Measurements from ENCODE around the gene FOXA2.

The FOXA2 gene

GRCh38 chr20:22584522-22584921 lies at the start of gene FOXA2:
TSS of gene FOXA2 (minus strand) at chr20:22584572. CDS start at chr20:22584278, 294 bp downstream.
- DNase-seq (ENCODE audit: low spot score in 2 of 2) = no peak
- no peaks in the 10 kb centered on the region for H3K4me1 ChIP-seq
- in situ Hi-C loops (cut with MboI; ENCODE audit: low sequenced_read_pairs) = no loop called here
- H3K9me3 ChIP-seq = no peaks in the 10 kb centered on the region
- H3K36me3 ChIP-seq (replicated peaks) = no peaks in the 10 kb centered on the region
- no peaks in the 10 kb centered on the region for H3K27me3 ChIP-seq (ENCODE audit: low read depth)
- no peak within 1 kb of the TSS for H3K4me3 ChIP-seq

- in situ Hi-C loops (cut with MboI; ENCODE audit: low sequenced_read_pairs) = no loop called here
- H3K4me3 ChIP-seq = no peak overlapping the region
- no peaks in the 10 kb centered on the region for H3K4me1 ChIP-seq
- no peaks in the 10 kb centered on the region for H3K27me3 ChIP-seq (ENCODE audit: low read depth)
- DNase-seq (ENCODE audit: low spot score in 2 of 2) = no peak
- no peaks in the 10 kb centered on the region for H3K9me3 ChIP-seq
- H3K36me3 ChIP-seq (replicated peaks) = no peaks in the 10 kb centered on the region
Observed at GRCh38 chr20:22630701-22631100, 46.3 kb upstream of the FOXA2 start.

- Histone ChIP-seq H3K36me3 (replicated peaks) (no peaks in the 10 kb centered on the region), H3K4me3 (no peak overlapping the region), H3K27me3 (ENCODE audit: low read depth) (no peaks in the 10 kb centered on the region), H3K4me1 (no peaks in the 10 kb centered on the region), H3K9me3 (no peaks in the 10 kb centered on the region)
- no peak for DNase-seq (ENCODE audit: low spot score in 2 of 2)
- in situ Hi-C loops (cut with MboI; ENCODE audit: low sequenced_read_pairs) = no loop called here
Observed at GRCh38 chr20:22629927-22630326, 45.6 kb upstream of the FOXA2 start.

- in situ Hi-C loops (cut with MboI; ENCODE audit: low sequenced_read_pairs) = no loop called here
- no peak for DNase-seq (ENCODE audit: low spot score in 2 of 2)
- no peaks in the 10 kb centered on the region for H3K9me3 ChIP-seq
- no peak overlapping the region for H3K4me3 ChIP-seq
- no peaks in the 10 kb centered on the region for H3K27me3 ChIP-seq (ENCODE audit: low read depth)
- no peaks in the 10 kb centered on the region for H3K36me3 ChIP-seq (replicated peaks)
- no peaks in the 10 kb centered on the region for H3K4me1 ChIP-seq
Observed at GRCh38 chr20:22629447-22629846, 45.1 kb upstream of the FOXA2 start.

- Histone ChIP-seq H3K36me3 (replicated peaks) (no peaks in the 10 kb centered on the region), H3K9me3 (no peaks in the 10 kb centered on the region), H3K27me3 (ENCODE audit: low read depth) (no peaks in the 10 kb centered on the region), H3K4me1 (no peaks in the 10 kb centered on the region), H3K4me3 (no peak overlapping the region)
- in situ Hi-C loops (cut with MboI; ENCODE audit: low sequenced_read_pairs) = no loop called here
- no peak for DNase-seq (ENCODE audit: low spot score in 2 of 2)
Observed at GRCh38 chr20:22626496-22626895, 42.1 kb upstream of the FOXA2 start.

GRCh38 chr20:22623211-22623610 lies 38.8 kb upstream of the FOXA2 start:
- in situ Hi-C loops (cut with MboI; ENCODE audit: low sequenced_read_pairs) = no loop called here
- no peaks in the 10 kb centered on the region for H3K36me3 ChIP-seq (replicated peaks)

GRCh38 chr20:22620342-22620741 lies 36.0 kb upstream of the FOXA2 start:
- DNase-seq (ENCODE audit: low spot score in 2 of 2) = no peak
- in situ Hi-C loops (cut with MboI; ENCODE audit: low sequenced_read_pairs) = no loop called here
- no peak overlapping the region for H3K4me3 ChIP-seq
- no peaks in the 10 kb centered on the region for H3K9me3 ChIP-seq
- H3K36me3 ChIP-seq (replicated peaks) = no peaks in the 10 kb centered on the region
- no peaks in the 10 kb centered on the region for H3K27me3 ChIP-seq (ENCODE audit: low read depth)
- no peaks in the 10 kb centered on the region for H3K4me1 ChIP-seq

More at GRCh38 chr20:22623211-22623610, 38.8 kb upstream of the FOXA2 start:
- DNase-seq (ENCODE audit: low spot score in 2 of 2) = no peak
- H3K4me3 ChIP-seq = no peak overlapping the region
- no peaks in the 10 kb centered on the region for H3K9me3 ChIP-seq
- no peaks in the 10 kb centered on the region for H3K4me1 ChIP-seq
- H3K27me3 ChIP-seq (ENCODE audit: low read depth) = no peaks in the 10 kb centered on the region

- no peaks in the 10 kb centered on the region for H3K4me1 ChIP-seq
- H3K9me3 ChIP-seq = no peaks in the 10 kb centered on the region
- in situ Hi-C loops (cut with MboI; ENCODE audit: low sequenced_read_pairs) = no loop called here
- no peak overlapping the region for H3K4me3 ChIP-seq
- no peaks in the 10 kb centered on the region for H3K27me3 ChIP-seq (ENCODE audit: low read depth)
- no peaks in the 10 kb centered on the region for H3K36me3 ChIP-seq (replicated peaks)
- DNase-seq (ENCODE audit: low spot score in 2 of 2) = no peak
Observed at GRCh38 chr20:22619806-22620205, 35.4 kb upstream of the FOXA2 start.

GRCh38 chr20:22619272-22619671 lies 34.9 kb upstream of the FOXA2 start:
- no peaks in the 10 kb centered on the region for H3K9me3 ChIP-seq
- in situ Hi-C loops (cut with MboI; ENCODE audit: low sequenced_read_pairs) = no loop called here
- DNase-seq (ENCODE audit: low spot score in 2 of 2) = no peak
- no peaks in the 10 kb centered on the region for H3K36me3 ChIP-seq (replicated peaks)
- no peak overlapping the region for H3K4me3 ChIP-seq
- no peaks in the 10 kb centered on the region for H3K4me1 ChIP-seq
- no peaks in the 10 kb centered on the region for H3K27me3 ChIP-seq (ENCODE audit: low read depth)

- in situ Hi-C loops (cut with MboI; ENCODE audit: low sequenced_read_pairs) = no loop called here
- no peaks in the 10 kb centered on the region for H3K36me3 ChIP-seq (replicated peaks)
- no peaks in the 10 kb centered on the region for H3K4me1 ChIP-seq
- no peaks in the 10 kb centered on the region; the same call in 1 of the 2 replicates for H3K9me3 ChIP-seq
- H3K4me3 ChIP-seq = no peak overlapping the region
- no peaks in the 10 kb centered on the region for H3K27me3 ChIP-seq (ENCODE audit: low read depth)
- no peak for DNase-seq (ENCODE audit: low spot score in 2 of 2)
Observed at GRCh38 chr20:22617160-22617559, 32.8 kb upstream of the FOXA2 start.

- DNase-seq (ENCODE audit: low spot score in 2 of 2) = no peak
- Histone ChIP-seq H3K4me1 (no peaks in the 10 kb centered on the region), H3K9me3 (no peaks in the 10 kb centered on the region; the same call in 1 of the 2 replicates), H3K27me3 (ENCODE audit: low read depth) (no peaks in the 10 kb centered on the region), H3K4me3 (no peak overlapping the region), H3K36me3 (replicated peaks) (no peaks in the 10 kb centered on the region)
- in situ Hi-C loops (cut with MboI; ENCODE audit: low sequenced_read_pairs) = no loop called here
Observed at GRCh38 chr20:22616551-22616950, 32.2 kb upstream of the FOXA2 start.

- no peaks in the 10 kb centered on the region for H3K4me1 ChIP-seq
- no peaks in the 10 kb centered on the region for H3K27me3 ChIP-seq (ENCODE audit: low read depth)
- no peaks in the 10 kb centered on the region for H3K36me3 ChIP-seq (replicated peaks)
- no peak overlapping the region for H3K4me3 ChIP-seq
- no peaks in the 10 kb centered on the region; the same call in 1 of the 2 replicates for H3K9me3 ChIP-seq
- DNase-seq (ENCODE audit: low spot score in 2 of 2) = no peak
- in situ Hi-C loops (cut with MboI; ENCODE audit: low sequenced_read_pairs) = no loop called here
Observed at GRCh38 chr20:22615425-22615824, 31.1 kb upstream of the FOXA2 start.

GRCh38 chr20:22611636-22612035 lies 27.3 kb upstream of the FOXA2 start:
- Histone ChIP-seq H3K9me3 (no peaks in the 10 kb centered on the region; the same call in 1 of the 2 replicates), H3K4me3 (no peak overlapping the region), H3K36me3 (replicated peaks) (no peaks in the 10 kb centered on the region), H3K4me1 (no peaks in the 10 kb centered on the region), H3K27me3 (ENCODE audit: low read depth) (no peaks in the 10 kb centered on the region)
- no peak for DNase-seq (ENCODE audit: low spot score in 2 of 2)
- in situ Hi-C loops (cut with MboI; ENCODE audit: low sequenced_read_pairs) = no loop called here

GRCh38 chr20:22607695-22608094 lies 23.3 kb upstream of the FOXA2 start:
- no peak for DNase-seq (ENCODE audit: low spot score in 2 of 2)
- Histone ChIP-seq H3K27me3 (ENCODE audit: low read depth) (no peaks in the 10 kb centered on the region), H3K9me3 (no peaks in the 10 kb centered on the region; the same call in 1 of the 2 replicates), H3K4me3 (no peak overlapping the region), H3K36me3 (replicated peaks) (no peaks in the 10 kb centered on the region), H3K4me1 (no peaks in the 10 kb centered on the region)
- in situ Hi-C loops (cut with MboI; ENCODE audit: low sequenced_read_pairs) = no loop called here

- Histone ChIP-seq H3K36me3 (replicated peaks) (no peaks in the 10 kb centered on the region), H3K4me1 (no peaks in the 10 kb centered on the region), H3K4me3 (no peak overlapping the region), H3K27me3 (ENCODE audit: low read depth) (no peaks in the 10 kb centered on the region), H3K9me3 (peaks cover 2% of the 10 kb centered on the region; the same call in 1 of the 2 replicates)
- in situ Hi-C loops (cut with MboI; ENCODE audit: low sequenced_read_pairs) = no loop called here
- no peak for DNase-seq (ENCODE audit: low spot score in 2 of 2)
Observed at GRCh38 chr20:22604815-22605214, 20.4 kb upstream of the FOXA2 start.
